BE2C (cell line): Measurements from ENCODE around the gene DYSF.

ENCODE experiments used
- DNase-seq: peaks from one replicate; pipeline ENCODE4 v3.0.0-alpha.2; 2020
- H3K27me3 ChIP-seq: fragments of 250-450 bp; sonication (Bioruptor Pico); 2 replicates; pipeline ENCODE4 v1.5.1; 2020; ENCODE audit warnings: mild to moderate bottlenecking
- H3K36me3 ChIP-seq: fragments of 250-450 bp; sonication (Bioruptor Pico); 2 replicates; pipeline ENCODE4 v1.5.1; 2020; ENCODE audit warnings: mild to moderate bottlenecking
- H3K4me1 ChIP-seq: fragments of 250-450 bp; sonication (Bioruptor Pico); 2 replicates; pipeline ENCODE4 v1.5.1; 2020
- H3K4me3 ChIP-seq: 2 replicates; pipeline ENCODE4 v1.5.1; 2011; ENCODE audit warnings: low read depth, low read length
- H3K9me3 ChIP-seq: fragments of 250-450 bp; sonication (Bioruptor Pico); 2 replicates; pipeline ENCODE4 v1.5.1; 2020
- TF ChIP-seq, protein P1 (sequence below): IDR thresholded peaks from 2 replicates; pipeline ENCODE4 v1.5.1; 2012; ENCODE audit warnings: mild to moderate bottlenecking, low read depth, low read length

DYSF gene

DNA sequence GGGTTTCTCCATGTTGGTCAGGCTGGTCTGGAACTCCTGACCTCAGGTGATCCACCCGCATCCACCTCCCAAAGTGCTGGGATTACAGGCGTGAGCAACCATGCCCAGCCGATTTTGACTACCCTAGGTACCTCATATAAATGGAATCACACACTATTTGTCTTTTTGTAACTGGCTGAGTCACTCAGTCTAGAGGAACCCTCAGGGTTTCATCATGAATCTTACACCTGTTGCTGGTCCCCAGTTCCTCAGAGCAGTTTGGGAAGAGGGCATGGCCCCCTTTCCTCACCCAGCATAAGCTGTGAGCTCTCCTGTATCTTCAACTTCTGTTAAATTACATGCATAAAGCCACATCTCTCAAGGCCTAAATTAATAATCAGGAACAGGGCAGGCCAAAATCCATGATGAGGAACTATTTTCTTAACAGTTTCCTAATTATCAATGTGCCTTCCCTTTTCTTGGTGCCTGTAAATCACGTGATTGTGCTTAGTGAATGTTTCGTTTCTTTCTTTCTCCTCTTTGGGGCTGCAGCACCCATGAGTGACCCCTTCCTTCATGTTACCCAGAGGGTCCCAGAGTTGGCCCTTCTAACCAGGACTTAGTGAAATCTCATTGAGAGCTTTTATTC lies 20.9 kb downstream of the DYSF start:
- Histone ChIP-seq H3K4me3 (no peak overlapping the region), H3K9me3 (no peaks in the 10 kb centered on the region)

DNA sequence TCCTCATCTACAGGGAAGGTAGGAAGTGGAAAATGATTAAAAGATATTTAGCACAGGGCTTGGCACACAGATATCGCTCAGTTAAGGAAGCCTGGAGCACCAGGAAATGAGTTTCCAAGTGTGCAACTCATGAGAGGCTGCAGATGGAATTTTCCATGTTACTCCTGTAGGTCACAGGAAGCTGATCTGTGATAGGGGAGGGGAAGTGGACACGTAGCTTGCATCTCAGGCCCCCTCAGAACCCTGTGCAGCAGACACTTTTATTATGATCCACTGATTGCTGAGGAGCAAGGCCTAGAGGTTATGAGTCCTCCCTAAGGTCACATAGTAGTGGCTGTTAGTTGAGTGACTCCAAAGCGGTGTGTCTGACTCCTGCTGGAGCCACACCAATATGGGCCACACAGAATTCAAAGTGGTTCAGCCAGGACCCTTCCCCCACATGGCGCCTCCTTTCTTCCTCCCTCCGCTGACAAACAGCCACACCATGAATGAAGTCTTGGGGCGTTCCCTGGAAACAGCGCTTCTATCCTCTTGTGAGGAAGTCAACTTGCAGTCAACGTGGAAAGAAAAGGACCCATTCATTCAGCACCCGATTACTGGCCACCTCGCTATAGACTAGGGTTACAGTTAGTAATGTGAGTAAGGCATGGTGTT lies 21.5 kb downstream of the DYSF start:
- Histone ChIP-seq H3K36me3 (no peaks in the 10 kb centered on the region), H3K4me3 (no peak overlapping the region), H3K9me3 (no peaks in the 10 kb centered on the region), H3K4me1 (no peaks in the 10 kb centered on the region), H3K27me3 (no peaks in the 10 kb centered on the region)
- DNase-seq = no peak
- TF ChIP-seq, protein P1, sequence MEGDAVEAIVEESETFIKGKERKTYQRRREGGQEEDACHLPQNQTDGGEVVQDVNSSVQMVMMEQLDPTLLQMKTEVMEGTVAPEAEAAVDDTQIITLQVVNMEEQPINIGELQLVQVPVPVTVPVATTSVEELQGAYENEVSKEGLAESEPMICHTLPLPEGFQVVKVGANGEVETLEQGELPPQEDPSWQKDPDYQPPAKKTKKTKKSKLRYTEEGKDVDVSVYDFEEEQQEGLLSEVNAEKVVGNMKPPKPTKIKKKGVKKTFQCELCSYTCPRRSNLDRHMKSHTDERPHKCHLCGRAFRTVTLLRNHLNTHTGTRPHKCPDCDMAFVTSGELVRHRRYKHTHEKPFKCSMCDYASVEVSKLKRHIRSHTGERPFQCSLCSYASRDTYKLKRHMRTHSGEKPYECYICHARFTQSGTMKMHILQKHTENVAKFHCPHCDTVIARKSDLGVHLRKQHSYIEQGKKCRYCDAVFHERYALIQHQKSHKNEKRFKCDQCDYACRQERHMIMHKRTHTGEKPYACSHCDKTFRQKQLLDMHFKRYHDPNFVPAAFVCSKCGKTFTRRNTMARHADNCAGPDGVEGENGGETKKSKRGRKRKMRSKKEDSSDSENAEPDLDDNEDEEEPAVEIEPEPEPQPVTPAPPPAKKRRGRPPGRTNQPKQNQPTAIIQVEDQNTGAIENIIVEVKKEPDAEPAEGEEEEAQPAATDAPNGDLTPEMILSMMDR = no peak

More for the DNA sequence above, 20.9 kb downstream of the DYSF start:
- H3K27me3 ChIP-seq = peaks cover under 1% of the 10 kb centered on the region; the same call in 1 of the 2 replicates
- DNase-seq = no peak
- TF ChIP-seq, protein P1 = no peak
- no peaks in the 10 kb centered on the region for H3K36me3 ChIP-seq
- no peaks in the 10 kb centered on the region for H3K4me1 ChIP-seq

DNA sequence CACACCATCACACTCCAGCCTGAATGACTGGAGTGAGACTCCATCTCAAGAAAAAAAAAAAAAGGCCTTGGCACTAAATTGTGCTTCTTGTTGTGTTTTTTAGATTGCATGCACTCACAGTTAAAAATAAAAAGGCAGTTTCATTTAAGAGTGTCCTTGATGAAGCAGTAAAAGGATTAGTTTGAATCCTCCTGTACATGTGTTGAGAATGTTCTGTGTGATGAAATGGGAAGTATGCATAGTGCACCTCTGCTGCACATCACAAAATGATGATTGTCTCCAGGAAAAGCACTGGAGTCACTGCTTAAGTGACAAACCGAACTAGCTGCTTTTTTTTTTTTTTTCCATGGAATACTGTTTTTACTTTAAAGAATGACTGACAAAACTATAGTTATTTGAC lies 23.1 kb downstream of the DYSF start:
- no peak overlapping the region for H3K4me3 ChIP-seq
- H3K27me3 ChIP-seq = no peaks in the 10 kb centered on the region
- H3K9me3 ChIP-seq = no peaks in the 10 kb centered on the region
- H3K36me3 ChIP-seq = no peaks in the 10 kb centered on the region
- DNase-seq = no peak
- TF ChIP-seq, protein P1 = no peak
- no peaks in the 10 kb centered on the region for H3K4me1 ChIP-seq

DNA sequence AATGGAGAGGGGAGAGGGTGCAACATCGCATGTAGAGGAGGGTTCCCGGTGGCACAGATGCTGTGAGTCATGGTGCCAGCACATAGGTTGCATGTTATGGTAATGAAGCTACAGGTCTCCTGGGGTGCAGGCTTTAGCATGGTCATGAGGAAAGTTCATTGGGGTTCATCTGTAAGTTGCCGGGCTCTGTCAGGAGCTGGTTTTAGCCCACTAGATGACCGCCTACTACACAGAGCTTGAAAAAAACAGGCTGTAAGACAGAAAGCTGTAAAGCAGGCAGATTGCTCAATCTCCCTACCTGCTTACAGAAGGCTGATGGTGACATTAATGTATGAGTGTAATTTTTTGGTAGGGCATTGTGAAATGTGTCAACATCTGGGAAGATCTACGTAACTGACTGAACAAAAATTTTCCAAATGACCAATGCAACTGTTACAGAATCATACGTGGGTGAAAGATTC lies 23.9 kb downstream of the DYSF start:
- TF ChIP-seq, protein P1 = no peak
- DNase-seq = no peak
- H3K4me3 ChIP-seq = no peak overlapping the region
- no peaks in the 10 kb centered on the region for H3K36me3 ChIP-seq
- no peaks in the 10 kb centered on the region for H3K27me3 ChIP-seq
- H3K9me3 ChIP-seq = no peaks in the 10 kb centered on the region
- H3K4me1 ChIP-seq = no peaks in the 10 kb centered on the region

DNA sequence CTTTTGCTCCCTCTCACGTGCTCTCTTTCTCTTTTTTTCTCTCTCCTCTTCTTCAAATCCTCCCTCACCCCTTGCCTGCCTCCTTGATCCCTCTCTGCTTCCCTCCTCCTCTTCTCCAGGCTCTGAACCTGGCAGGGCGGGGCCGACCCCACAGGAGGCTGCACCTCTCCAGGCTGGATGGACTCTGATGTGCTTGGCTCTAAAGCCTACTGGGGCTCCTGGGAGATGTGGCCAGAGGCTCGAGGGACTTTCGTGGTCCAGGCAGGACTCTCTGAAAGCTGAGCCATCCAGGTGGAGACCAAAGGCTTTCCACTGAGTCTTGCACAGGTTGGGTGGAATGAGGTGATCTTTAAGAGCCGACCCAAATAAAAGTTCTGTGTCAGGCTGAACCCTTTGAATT lies 25.4 kb downstream of the DYSF start:
- TF ChIP-seq, protein P1 = no peak
- Histone ChIP-seq H3K4me3 (no peak overlapping the region), H3K36me3 (no peaks in the 10 kb centered on the region), H3K27me3 (no peaks in the 10 kb centered on the region), H3K9me3 (no peaks in the 10 kb centered on the region), H3K4me1 (no peaks in the 10 kb centered on the region)
- no peak for DNase-seq

DNA sequence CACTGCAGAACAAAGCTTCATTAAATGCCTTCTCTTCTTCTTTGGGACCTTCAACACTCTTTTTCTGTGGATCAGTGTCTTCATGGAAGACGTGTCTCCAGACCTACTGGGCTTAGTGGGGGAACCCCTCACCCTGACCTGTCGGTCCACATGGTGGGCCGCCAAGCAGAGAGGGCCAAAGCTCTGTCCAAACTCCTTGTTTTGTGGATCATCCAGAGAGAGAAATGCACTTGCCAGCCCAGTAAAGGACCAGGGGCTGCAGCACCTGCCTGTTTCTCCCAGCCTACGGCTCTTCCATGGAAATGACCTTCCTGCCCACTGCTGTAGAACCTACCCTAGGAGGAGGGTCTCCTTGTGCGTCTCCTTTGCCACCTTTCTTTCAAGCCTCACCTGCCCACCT lies 25.9 kb downstream of the DYSF start:
- no peaks in the 10 kb centered on the region for H3K36me3 ChIP-seq
- H3K9me3 ChIP-seq = no peaks in the 10 kb centered on the region
- TF ChIP-seq, protein P1 = no peak
- H3K4me3 ChIP-seq = no peak overlapping the region
- H3K27me3 ChIP-seq = no peaks in the 10 kb centered on the region
- no peak for DNase-seq
- H3K4me1 ChIP-seq = no peaks in the 10 kb centered on the region
